K562 (cell line): Measurements from ENCODE around the gene MEF2B. TPM values are rescaled to one million over a fixed set of nuclear protein-coding genes. Genes with fewer than 3 reads are reported as not detected.

Source experiments
- ATF6 ChIP-seq: sonication (generic); formaldehyde crosslinking; IDR thresholded peaks from 2 replicates; pipeline ENCODE4 v1.4.0; 2020; ENCODE audit warnings: mild to moderate bottlenecking, missing genetic modification reagents
- CXXC5 ChIP-seq: fragments of 250-450 bp; sonication (Bioruptor Pico); IDR thresholded peaks from 2 replicates; pipeline ENCODE4 v1.8.0; 2022; ENCODE audit warnings: inconsistent platforms, mild to moderate bottlenecking, moderate library complexity
- DDX20 ChIP-seq: fragments of 450-650 bp; IDR thresholded peaks from 2 replicates; pipeline ENCODE4 v1.6.1; 2016; ENCODE audit warnings: missing genetic modification characterization, low read depth, mild to moderate bottlenecking, missing compliant biosample characterization, moderate library complexity
- EGR1 ChIP-seq: fragments of 450-650 bp; conservative IDR thresholded peaks from 2 replicates; pipeline ENCODE4 v1.6.1; 2017; ENCODE audit warnings: mild to moderate bottlenecking
- GABPB1 ChIP-seq: sonication (generic); formaldehyde crosslinking; IDR thresholded peaks from 2 replicates; pipeline ENCODE4 v1.8.0; 2022; ENCODE audit warnings: mild to moderate bottlenecking, missing genetic modification reagents
- HDAC1 ChIP-seq, 2 experiments: fragments of 450-650 bp; IDR thresholded peaks; 2 replicates each; pipeline ENCODE4 v1.6.1; 2016 to 2017; ENCODE audit warnings: inconsistent platforms in 1 of 2, mild to moderate bottlenecking in 1 of 2, moderate library complexity in 1 of 2
- HNRNPK ChIP-seq: fragments of 200-400 bp; formaldehyde crosslinking; IDR thresholded peaks from one replicate; pipeline ENCODE4 v1.6.1; 2018; ENCODE audit warnings: mild to moderate bottlenecking, low read depth, low read length; ENCODE audit not compliant: poor library complexity, severe bottlenecking
- LEF1 ChIP-seq: fragments of 450-650 bp; IDR thresholded peaks from 2 replicates; pipeline ENCODE4 v1.6.1; 2016; ENCODE audit warnings: mild to moderate bottlenecking
- MNT ChIP-seq, 2 experiments: fragments of 450-650 bp; conservative IDR thresholded peaks; 2 replicates each; pipeline ENCODE4 v1.6.1; 2017; ENCODE audit warnings: mild to moderate bottlenecking in 2 of 2, moderate library complexity in 2 of 2
- RBBP5 ChIP-seq: fragments of 200-600 bp; sonication (generic); IDR thresholded peaks from 2 replicates; pipeline ENCODE4 v1.6.1; 2012; ENCODE audit warnings: borderline replicate concordance, mild to moderate bottlenecking, low read length, control low read depth, inconsistent platforms; ENCODE audit not compliant: insufficient read depth, poor library complexity, severe bottlenecking
- RCOR1 ChIP-seq, 2 experiments: IDR thresholded peaks; 2 replicates each; pipeline ENCODE4 v1.6.1; 2012; ENCODE audit warnings: low read depth in 2 of 2, low read length in 2 of 2, borderline replicate concordance in 1 of 2, improper control_type of control experiment in 1 of 2
- RFX1 ChIP-seq: fragments of 450-650 bp; IDR thresholded peaks from 2 replicates; pipeline ENCODE4 v1.6.1; 2016; ENCODE audit warnings: mild to moderate bottlenecking, moderate library complexity
- RUNX1 ChIP-seq: sonication (generic); IDR thresholded peaks from 2 replicates; pipeline ENCODE4 v1.6.1; 2016; ENCODE audit warnings: antibody characterized with exemption, low read depth
- SMARCA4 ChIP-seq: fragments of 450-650 bp; IDR thresholded peaks from 2 replicates; pipeline ENCODE4 v1.6.1; 2016
- SMARCE1 ChIP-seq: fragments of 450-650 bp; IDR thresholded peaks from 2 replicates; pipeline ENCODE4 v1.7.1; 2016; ENCODE audit warnings: mild to moderate bottlenecking
- SOX6 ChIP-seq: fragments of 450-650 bp; IDR thresholded peaks from 2 replicates; pipeline ENCODE4 v1.6.1; 2014; ENCODE audit warnings: mild to moderate bottlenecking
- THRA ChIP-seq: fragments of 450-650 bp; IDR thresholded peaks from 2 replicates; pipeline ENCODE4 v1.6.1; 2017; ENCODE audit warnings: mild to moderate bottlenecking, moderate library complexity
- ZBTB8A ChIP-seq: fragments of 450-650 bp; IDR thresholded peaks from 2 replicates; pipeline ENCODE4 v1.6.1; 2018; ENCODE audit warnings: mild to moderate bottlenecking, moderate library complexity; ENCODE audit not compliant: partially characterized antibody
- ZMIZ1 ChIP-seq, 2 experiments: fragments of 150-350 bp in 1 of 2; IDR thresholded peaks; 2 replicates each; pipeline ENCODE4 v1.6.1; 2012 to 2016; ENCODE audit warnings: low read depth in 2 of 2, low read length in 2 of 2, mild to moderate bottlenecking in 1 of 2, moderate library complexity in 1 of 2
- ZNF354B ChIP-seq: fragments of 250-450 bp; sonication (Bioruptor Pico); IDR thresholded peaks from 2 replicates; pipeline ENCODE4 v1.4.0; 2020
- ZNF551 ChIP-seq: fragments of 250-450 bp; sonication (Bioruptor Pico); IDR thresholded peaks from 2 replicates; pipeline ENCODE4 v1.5.0; 2021; ENCODE audit warnings: mild to moderate bottlenecking, moderate library complexity
- polyA plus RNA-seq, 8 experiments: library from polyadenylated mRNA; depleted of rRNA in 4 of 8; stranded (reverse) in 5 of 8; unstranded in 3 of 8; fragments of >200 nt; fragmentation: Nextera tagmentation in 2 of 8; fragmentation: Illumina TruSeq in 1 of 8; extraction: Ambion mirVana in 2 of 8; extraction: Trizol in 1 of 8; gene quantifications; 2 replicates each; pipeline versions ENCODE4 v1.2.1 to v1.2.3, GENCODE V29; 2011 to 2014; ENCODE audit warnings: inconsistent platforms in 1 of 8, missing spikeins in 1 of 8
- total RNA-seq, 7 experiments: library from RNA; depleted of rRNA in 6 of 7; stranded (reverse); fragments of >200 nt in 6 of 7; fragmentation: Illumina TruSeq in 2 of 7; extraction: Trizol in 2 of 7; gene quantifications; 2 replicates each; pipeline versions ENCODE4 v1.2.1 to v1.2.3, GENCODE V29; 2011 to 2021; ENCODE audit warnings: low replicate concordance in 1 of 7

The MEF2B gene
- total and polyA plus RNA-seq, 9 of the 15 experiments (the other 6 are each of a cell fraction or from before 2014, with no cell fraction given) = 0.14 to 1.9 (median 0.71) TPM; not detected in 3

- peak in 1 of 2 experiments; percentile 78; a peak in 3 of 4 replicates for TF ChIP-seq MNT (conservative IDR thresholded peaks at IDR 0.05)
- peak; percentile 72 for TF ChIP-seq LEF1
- TF ChIP-seq ZNF551 (CRISPR knock-in tag) = no peak
- 0 out of 2 replicates have a peak, but pooled peaks have one; percentile 51 for TF ChIP-seq SMARCE1
- TF ChIP-seq GABPB1 (CRISPR knock-in tag) = peak; percentile 76
- TF ChIP-seq EGR1 = peak; percentile 46
- peak; percentile 54 for TF ChIP-seq CXXC5 (CRISPR knock-in tag)
- TF ChIP-seq ZBTB8A = no peak
- 0 out of 2 replicates have a peak, but pooled peaks have one; percentile 48 for TF ChIP-seq ATF6
- TF ChIP-seq RCOR1 (IDR thresholded peaks at IDR 0.05; ENCODE audit: borderline replicate concordance in 1 of 2, low read depth in 2 of 2, low read length in 2 of 2) = peak in 1 of 2 experiments; percentile 40; a peak in 2 of 4 replicates
- TF ChIP-seq HNRNPK = no peak
- no peak; the same call in 1 of the 2 replicates for TF ChIP-seq RUNX1
- no peak for TF ChIP-seq ZNF354B (CRISPR knock-in tag)
- no peak for TF ChIP-seq DDX20 (tag)
- no peak for TF ChIP-seq THRA
- TF ChIP-seq ZMIZ1 (IDR thresholded peaks at IDR 0.05; ENCODE audit: low read depth in 2 of 2, low read length in 2 of 2) = no peak
- no peak for TF ChIP-seq RFX1
- 0 out of 2 replicates have a peak, but pooled peaks have one; percentile 11 for TF ChIP-seq SMARCA4
- peak; percentile 75 for TF ChIP-seq RBBP5
- TF ChIP-seq SOX6 = peak; percentile 25; the same call in 1 of the 2 replicates
- TF ChIP-seq HDAC1 (IDR thresholded peaks at IDR 0.05) = peak in 1 of 2 experiments; percentile 69; a peak in 1 of 4 replicates
Measured at GRCh38 chr19:19134687-19135158, 35.3 kb downstream of the MEF2B start (continued).
